ES-I3 (cell line): ENCODE measurements around the gene DOK6.
"Not testable (repeated sequence)": the region's sequence is repeated elsewhere in the genome, so short reads cannot be mapped to it uniquely, and the experiment has no call there.

Experiments
- H3K36me3 ChIP-seq: 2 replicates; pipeline ENCODE4 v1.6.1; 2013; ENCODE audit warnings: mild to moderate bottlenecking, low read length, control low read depth, moderate library complexity; ENCODE audit not compliant: insufficient read depth
- H3K4me1 ChIP-seq: 2 replicates; pipeline ENCODE4 v1.6.1; 2013; ENCODE audit warnings: mild to moderate bottlenecking, control low read depth, low read length; ENCODE audit not compliant: insufficient read depth
- H3K9ac ChIP-seq: 2 replicates; pipeline ENCODE4 v1.6.1; 2013; ENCODE audit warnings: low read depth, mild to moderate bottlenecking, low read length, moderate library complexity
- H3K9me3 ChIP-seq: 2 replicates; pipeline ENCODE4 v1.6.1; 2013; ENCODE audit warnings: mild to moderate bottlenecking, low read length, moderate library complexity; ENCODE audit not compliant: control insufficient read depth, insufficient read depth

DOK6 gene

DNA sequence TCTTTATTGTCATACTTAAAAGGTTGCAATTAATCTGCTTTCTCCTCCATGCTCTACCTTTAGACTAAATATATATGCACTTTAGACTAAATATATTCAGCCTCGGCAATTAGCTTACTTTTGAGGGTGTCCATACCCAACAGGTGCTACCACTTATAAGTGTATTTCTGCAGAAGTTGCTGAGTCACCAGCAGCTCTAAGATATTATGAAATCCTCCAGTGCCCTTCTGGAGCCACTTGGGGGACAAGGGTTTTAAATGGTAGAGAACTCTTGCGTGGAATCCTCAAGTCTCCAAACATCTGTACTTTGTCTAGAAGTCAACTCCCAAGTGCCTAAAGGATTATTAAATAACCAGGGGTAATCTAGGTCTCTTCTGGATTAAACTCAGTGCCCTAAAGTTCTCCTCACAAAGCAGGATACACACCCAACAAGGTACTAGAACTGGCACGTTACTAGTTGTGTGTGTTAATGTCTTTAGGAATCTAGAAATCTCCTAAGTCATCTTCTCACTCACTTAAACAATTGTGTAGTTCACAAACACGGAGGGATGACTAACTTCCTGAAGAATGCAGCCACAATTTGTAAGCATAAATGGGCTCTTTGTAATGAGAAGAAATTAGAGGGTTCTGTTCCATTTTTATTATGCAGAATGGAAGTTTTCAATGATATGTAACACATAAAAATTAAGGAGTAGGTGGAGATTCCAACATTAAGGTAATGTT lies 387.3 kb downstream of the DOK6 start:
- Histone ChIP-seq H3K36me3 (no peaks in the 10 kb centered on the region), H3K9ac (no peak overlapping the region), H3K9me3 (no peaks in the 10 kb centered on the region), H3K4me1 (peaks cover 9% of the 10 kb centered on the region; the same call in 1 of the 2 replicates)

DNA sequence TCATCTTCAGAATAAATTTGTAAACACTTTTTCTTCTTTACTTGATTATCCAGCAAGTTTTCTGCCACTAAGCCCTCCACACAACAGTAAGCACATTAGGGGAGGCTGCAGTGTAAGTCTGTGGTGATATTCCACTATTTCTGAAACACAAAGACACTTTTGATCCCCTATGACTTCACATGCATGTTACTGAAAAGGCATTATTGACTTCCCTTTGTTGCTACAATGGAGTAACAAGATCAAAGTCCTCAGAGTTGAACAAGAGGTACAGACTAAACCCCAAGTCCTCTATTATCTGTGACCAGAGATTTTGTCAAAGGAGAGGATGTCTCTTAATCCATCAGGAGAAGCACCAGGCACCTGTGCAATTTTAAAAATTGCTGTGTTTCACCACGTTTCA lies 389.1 kb downstream of the DOK6 start:
- no peaks in the 10 kb centered on the region for H3K36me3 ChIP-seq
- H3K9me3 ChIP-seq, result no peaks in the 10 kb centered on the region
- no peak overlapping the region for H3K9ac ChIP-seq
- H3K4me1 ChIP-seq, result peaks cover 9% of the 10 kb centered on the region; the same call in 1 of the 2 replicates

DNA sequence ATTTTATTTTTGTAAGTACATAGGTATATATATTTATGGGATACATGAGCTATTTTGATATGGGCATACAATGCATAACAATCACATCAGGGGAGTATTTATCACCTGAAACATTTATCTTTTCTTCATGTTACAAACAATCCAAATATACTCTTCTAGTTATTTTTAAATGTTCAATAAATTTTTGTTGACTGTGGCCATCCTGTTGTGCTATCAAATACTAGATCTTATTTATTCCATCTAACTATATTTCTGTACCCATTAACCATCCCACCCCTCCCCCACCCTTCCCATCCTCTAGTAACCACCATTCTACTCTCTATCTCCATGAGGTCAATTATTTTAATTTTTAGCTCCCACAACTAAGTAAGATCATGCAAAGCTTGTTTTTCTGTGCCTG lies 390.0 kb downstream of the DOK6 start:
- Histone ChIP-seq H3K9ac (no peak overlapping the region), H3K36me3 (no peaks in the 10 kb centered on the region), H3K4me1 (peaks cover 9% of the 10 kb centered on the region; the same call in 1 of the 2 replicates), H3K9me3 (no peaks in the 10 kb centered on the region)

DNA sequence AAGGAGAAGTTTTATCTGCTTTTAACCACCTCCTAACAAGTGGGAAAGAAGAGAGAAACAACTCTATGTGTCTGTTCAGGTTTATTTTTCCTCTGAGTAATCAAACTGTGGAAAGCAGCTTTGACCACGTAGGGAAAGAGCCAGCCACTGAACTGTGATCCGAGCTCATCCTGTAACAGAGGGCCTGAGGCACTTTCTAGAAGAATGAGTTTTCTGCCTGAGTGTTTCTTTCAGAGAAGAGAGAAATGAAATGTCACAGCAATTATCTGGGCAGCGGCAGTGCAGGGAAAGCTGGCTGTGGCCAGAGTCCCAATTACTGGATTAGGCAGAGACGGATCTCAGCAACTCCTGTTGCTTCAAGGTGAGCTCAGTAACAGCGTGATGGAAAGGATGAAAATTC lies 395.1 kb downstream of the DOK6 start:
- Histone ChIP-seq H3K36me3 (no peaks in the 10 kb centered on the region), H3K9me3 (no peaks in the 10 kb centered on the region), H3K4me1 (no peaks in the 10 kb centered on the region), H3K9ac (no peak overlapping the region)

DNA sequence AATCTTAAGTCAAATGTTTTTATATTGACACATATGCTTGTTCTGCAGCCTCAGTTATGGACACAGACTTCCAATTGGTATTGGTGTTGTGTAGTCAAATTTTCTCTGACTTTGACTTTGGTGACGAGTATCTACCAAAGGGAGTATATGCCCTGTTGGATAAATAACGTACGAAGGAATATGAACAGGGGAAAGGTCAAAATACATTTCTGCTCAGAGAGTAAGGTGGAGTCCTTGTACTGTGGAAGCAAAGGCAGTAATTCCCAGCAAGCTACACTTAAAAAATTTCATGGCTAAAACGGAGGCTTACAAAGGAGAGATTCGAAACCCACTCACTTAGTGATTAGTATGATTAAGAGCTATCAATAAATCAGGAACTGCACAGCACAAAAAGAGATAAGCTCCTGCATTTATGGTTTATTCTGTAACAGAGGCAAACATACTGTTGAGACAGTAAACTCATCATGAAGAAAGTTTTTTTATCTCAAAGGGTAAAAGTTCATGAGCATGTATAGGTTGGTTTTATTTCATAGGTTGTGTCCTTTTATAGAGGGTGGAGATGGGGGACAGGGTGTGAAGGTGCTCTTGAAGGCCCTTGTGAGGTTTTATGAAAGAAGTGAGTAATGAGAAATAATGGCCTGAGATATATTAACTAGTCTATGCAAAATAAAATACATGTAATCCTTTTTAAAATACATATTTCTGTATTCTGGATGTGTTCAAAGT lies 404.3 kb downstream of the DOK6 start:
- no peak overlapping the region for H3K9ac ChIP-seq
- H3K36me3 ChIP-seq, result no peaks in the 10 kb centered on the region
- H3K4me1 ChIP-seq, result no peaks in the 10 kb centered on the region
- no peaks in the 10 kb centered on the region for H3K9me3 ChIP-seq

DNA sequence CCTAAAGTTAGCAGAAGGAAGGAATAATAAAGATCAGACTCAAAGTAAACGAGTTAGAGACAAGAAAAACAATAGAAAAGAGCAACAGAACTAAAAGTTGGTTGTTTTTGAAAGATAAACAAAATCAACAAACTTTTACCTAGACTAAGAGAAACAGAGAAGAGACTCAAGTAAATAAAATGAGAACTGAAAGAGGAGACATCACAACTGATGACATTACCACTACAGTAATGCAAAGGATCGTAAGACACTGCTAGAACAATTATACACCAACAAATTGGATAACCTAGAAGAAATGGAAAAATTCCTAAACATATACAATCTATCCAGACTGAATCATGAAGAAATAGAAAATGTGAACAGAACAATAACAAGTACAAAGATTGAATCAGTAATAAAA lies 407.7 kb downstream of the DOK6 start:
- Histone ChIP-seq H3K36me3 (no peaks in the 10 kb centered on the region), H3K9me3 (no peaks in the 10 kb centered on the region), H3K4me1 (no peaks in the 10 kb centered on the region), H3K9ac (no peak overlapping the region)

DNA sequence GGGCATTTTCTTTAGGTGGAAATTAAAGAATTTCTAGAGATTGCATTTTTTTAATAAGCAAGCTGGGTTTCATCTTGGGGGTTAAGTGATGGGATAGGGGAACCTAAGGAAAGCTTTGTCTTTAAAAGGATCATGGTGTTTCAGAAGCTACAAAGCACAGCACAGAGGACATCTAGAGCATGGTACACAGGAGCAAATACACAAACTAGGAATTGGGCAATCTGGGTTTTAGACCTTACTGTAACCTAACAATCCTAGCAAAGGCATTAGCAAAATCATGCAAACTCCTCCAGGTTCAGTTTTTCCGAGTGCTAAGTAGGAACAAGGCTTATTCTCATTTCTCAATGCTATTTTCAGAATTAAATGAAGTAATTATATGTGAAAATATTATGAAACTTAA lies 412.9 kb downstream of the DOK6 start:
- no peak overlapping the region for H3K9ac ChIP-seq
- H3K4me1 ChIP-seq, result no peaks in the 10 kb centered on the region
- no peaks in the 10 kb centered on the region for H3K9me3 ChIP-seq
- no peaks in the 10 kb centered on the region for H3K36me3 ChIP-seq

DNA sequence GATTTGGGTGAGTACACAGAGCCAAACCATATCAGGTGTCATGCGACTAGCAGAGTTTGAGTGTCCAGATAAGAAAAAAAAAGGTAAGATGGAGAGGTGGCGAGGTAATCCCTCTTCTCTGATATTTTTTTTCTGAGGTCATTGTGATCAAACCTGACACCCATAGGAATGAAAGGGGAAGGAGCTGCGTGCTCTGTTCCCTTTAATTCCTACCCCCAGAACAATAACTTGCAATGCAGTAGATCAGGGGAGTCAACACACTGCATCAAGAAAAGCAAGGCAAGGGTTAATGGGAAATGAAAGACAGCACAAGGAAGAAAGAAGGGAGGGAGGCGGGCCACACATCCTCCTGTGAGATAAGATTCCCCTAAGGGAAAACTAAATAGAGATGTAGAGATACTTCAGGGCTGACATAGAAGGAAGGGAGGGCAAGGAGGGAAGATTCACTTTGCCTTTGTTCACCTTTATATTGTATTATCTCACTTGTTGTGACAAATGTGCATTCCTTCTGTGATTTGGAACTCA lies 414.2 kb downstream of the DOK6 start:
- no peak overlapping the region for H3K9ac ChIP-seq
- no peaks in the 10 kb centered on the region for H3K36me3 ChIP-seq
- no peaks in the 10 kb centered on the region for H3K9me3 ChIP-seq
- no peaks in the 10 kb centered on the region for H3K4me1 ChIP-seq

DNA sequence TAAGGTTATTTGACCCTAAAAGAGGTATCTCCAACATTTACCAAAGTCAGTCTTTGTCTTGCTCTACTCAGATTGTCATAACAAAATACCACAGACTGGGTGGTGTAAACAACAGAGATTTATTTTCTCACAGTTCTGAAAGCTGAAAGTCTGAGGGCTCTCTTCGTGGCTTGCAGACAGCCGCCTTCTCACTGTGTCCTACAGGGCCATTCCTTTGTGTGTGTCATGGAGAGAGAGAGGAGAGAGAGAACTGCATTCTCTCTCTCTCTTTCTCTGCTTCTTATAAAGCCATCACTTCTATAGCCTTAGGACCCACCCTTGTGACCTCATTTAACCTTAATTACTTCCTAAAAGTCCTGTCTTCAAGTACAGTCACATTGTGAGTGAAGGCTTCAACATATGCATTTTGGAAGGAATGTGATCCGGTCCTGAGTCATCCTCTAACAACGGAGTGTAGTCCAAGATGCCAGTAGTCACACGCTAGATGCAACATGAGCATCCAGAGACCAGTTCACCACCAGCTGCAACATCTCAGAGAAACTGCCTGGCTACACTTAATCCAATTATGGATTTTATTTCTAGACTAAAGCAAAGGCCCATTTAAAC lies 416.8 kb downstream of the DOK6 start:
- H3K9ac ChIP-seq, result no peak overlapping the region
- no peaks in the 10 kb centered on the region for H3K36me3 ChIP-seq
- no peaks in the 10 kb centered on the region for H3K9me3 ChIP-seq
- no peaks in the 10 kb centered on the region for H3K4me1 ChIP-seq

DNA sequence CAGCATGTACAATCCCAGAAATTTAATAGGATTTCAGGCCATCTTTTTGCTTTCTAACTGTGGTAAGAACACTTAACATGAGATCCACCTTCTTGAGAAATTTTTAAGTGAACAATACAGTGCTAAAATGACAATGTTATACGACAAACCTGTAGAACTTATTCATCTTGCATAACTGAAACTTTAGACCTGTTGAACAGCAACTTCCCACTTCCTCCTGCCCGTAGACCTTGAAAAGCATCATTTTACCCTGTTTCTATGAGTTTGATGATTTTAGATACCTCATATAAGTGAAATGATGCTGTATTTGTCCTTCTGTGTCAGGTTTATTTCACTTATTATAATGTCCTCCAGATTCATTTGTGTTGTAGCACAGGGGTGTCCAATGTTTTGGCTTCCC lies 418.8 kb downstream of the DOK6 start:
- H3K9ac ChIP-seq, result no peak overlapping the region
- no peaks in the 10 kb centered on the region for H3K9me3 ChIP-seq
- no peaks in the 10 kb centered on the region for H3K4me1 ChIP-seq
- no peaks in the 10 kb centered on the region for H3K36me3 ChIP-seq

DNA sequence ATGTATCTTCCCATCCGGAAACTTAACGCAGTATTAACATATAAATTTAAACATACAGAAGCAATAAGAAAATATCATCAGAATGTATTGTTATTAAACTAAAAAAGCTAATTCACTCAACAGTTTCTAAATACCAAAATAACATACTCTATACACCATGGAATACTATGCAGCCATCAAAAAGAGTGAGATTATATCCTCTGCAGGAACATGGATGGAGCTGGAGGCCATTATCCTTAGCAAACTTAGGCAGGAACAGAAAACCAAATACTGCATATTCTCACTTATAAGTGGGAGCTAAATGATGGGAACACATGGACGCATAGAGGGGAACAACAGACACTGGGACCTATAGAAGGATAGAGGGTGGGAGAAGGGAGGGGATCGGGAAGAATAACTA lies 419.9 kb downstream of the DOK6 start:
- H3K9ac ChIP-seq, result no peak overlapping the region
- H3K4me1 ChIP-seq, result no peaks in the 10 kb centered on the region
- H3K9me3 ChIP-seq, result no peaks in the 10 kb centered on the region
- no peaks in the 10 kb centered on the region for H3K36me3 ChIP-seq

DNA sequence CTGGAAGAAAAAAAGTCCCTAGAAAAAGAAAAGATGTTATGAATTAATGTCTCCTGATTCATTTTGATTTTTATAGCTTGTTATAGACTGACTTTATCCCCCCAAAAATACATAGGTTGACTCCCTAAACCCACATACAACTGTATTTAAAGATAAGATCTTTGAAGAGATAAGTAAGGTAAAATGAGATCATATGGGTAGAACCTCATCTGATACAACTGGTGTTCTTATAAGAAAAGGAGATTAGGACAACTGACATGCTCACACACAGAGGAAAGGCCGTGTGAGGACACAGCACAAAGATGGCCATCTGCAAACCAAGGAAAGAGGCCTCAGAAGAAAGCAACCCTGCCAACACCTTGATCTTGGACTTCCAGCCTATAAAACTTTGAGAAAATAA lies 429.5 kb downstream of the DOK6 start:
- Histone ChIP-seq H3K36me3 (no peaks in the 10 kb centered on the region), H3K4me1 (no peaks in the 10 kb centered on the region), H3K9ac (no peak overlapping the region), H3K9me3 (no peaks in the 10 kb centered on the region)

DNA sequence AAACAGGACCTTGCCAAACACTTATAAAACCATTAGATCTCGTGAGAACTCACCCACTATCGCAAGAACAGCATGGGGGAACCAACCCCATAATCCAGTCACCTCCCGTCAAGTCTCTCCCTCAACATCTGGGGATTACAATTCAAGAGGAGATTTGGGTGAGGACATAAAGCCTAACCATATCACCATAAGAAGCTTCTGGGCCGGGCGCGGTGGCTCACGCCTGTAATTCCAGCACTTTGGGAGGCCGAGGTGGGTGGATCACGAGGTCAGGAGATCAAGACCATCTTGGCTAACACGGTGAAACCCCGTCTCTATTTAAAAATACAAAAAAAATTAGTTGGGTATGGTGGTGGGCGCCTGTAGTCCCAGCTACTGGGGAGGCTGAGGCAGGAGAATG lies 434.3 kb downstream of the DOK6 start:
- not testable (repeated sequence) for H3K4me1 ChIP-seq, H3K36me3 ChIP-seq, H3K9me3 ChIP-seq, H3K9ac ChIP-seq

DNA sequence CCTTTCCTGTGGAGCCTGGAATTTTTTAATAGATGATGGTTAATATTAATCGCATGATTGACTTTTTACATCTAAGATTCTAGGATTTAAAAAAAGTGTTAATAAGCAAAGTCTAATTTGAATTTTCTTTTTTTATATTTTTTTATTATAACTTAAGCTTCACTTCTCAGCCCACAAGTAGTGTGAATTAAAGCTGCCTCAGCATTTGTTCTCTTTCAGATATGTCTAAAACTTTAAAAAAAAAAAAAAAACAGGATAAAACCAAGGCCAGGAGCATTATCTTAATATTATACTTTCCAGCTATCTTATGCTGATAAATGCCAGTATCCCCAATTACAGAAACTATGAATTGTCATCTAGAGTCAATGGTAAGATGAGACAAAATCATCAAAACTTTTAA lies 437.3 kb downstream of the DOK6 start:
- H3K9me3 ChIP-seq, result no peaks in the 10 kb centered on the region
- no peaks in the 10 kb centered on the region; the same call in 1 of the 2 replicates for H3K4me1 ChIP-seq
- H3K36me3 ChIP-seq, result no peaks in the 10 kb centered on the region
- H3K9ac ChIP-seq, result no peak overlapping the region
